Neutrophil (primary cell): ENCODE results near the gene FLYWCH1.

Source experiments
- H3K27ac ChIP-seq: fragments of 200-600 bp; sonication (generic); 2 replicates; pipeline ENCODE4 v1.5.1; 2016; ENCODE audit warnings: mild to moderate bottlenecking, moderate library complexity
- H3K27me3 ChIP-seq: fragments of 200-600 bp; sonication (generic); 2 replicates; pipeline ENCODE4 v1.6.0; 2016; ENCODE audit warnings: mild to moderate bottlenecking
- H3K36me3 ChIP-seq: fragments of 200-600 bp; sonication (generic); 2 replicates; pipeline ENCODE4 v1.5.1; 2017
- H3K4me1 ChIP-seq, 2 experiments: fragments of 200-600 bp in 1 of 2; sonication (generic) in 1 of 2; 1 replicate in 1 of 2; 2 replicates in 1 of 2; pipeline versions ENCODE4 v1.5.1 to v1.6.1; 2013 to 2016; ENCODE audit warnings: low read depth in 1 of 2, low read length in 1 of 2, mild to moderate bottlenecking in 1 of 2, moderate library complexity in 1 of 2; ENCODE audit not compliant: control insufficient read depth in 1 of 2, insufficient read depth in 1 of 2
- H3K4me3 ChIP-seq, 2 experiments: fragments of 200-600 bp in 1 of 2; sonication (generic) in 1 of 2; 1 replicate in 1 of 2; 2 replicates in 1 of 2; pipeline ENCODE4 v1.5.1; 2013 to 2016; ENCODE audit warnings: low read depth in 1 of 2, low read length in 1 of 2, mild to moderate bottlenecking in 1 of 2, moderate library complexity in 1 of 2
- H3K9me3 ChIP-seq: fragments of 200-600 bp; sonication (generic); 2 replicates; pipeline ENCODE4 v1.5.1; 2016
- CTCF ChIP-seq: fragments of 200-600 bp; sonication (generic); IDR thresholded peaks from 2 replicates; pipeline ENCODE4 v1.5.1; 2016; ENCODE audit warnings: antibody characterized with exemption

FLYWCH1 gene

GRCh38 chr16:3000540-3000939, 88.8 kb downstream of the FLYWCH1 start:
- H3K27me3 ChIP-seq = no peaks in the 10 kb centered on the region
- peaks cover 31% of the 10 kb centered on the region for H3K36me3 ChIP-seq
- peaks cover 11 to 12% of the 10 kb centered on the region in 2 experiments for H3K4me1 ChIP-seq
- H3K4me3 ChIP-seq = no peak overlapping the region
- no peak for TF ChIP-seq CTCF
- H3K9me3 ChIP-seq = no peaks in the 10 kb centered on the region
- H3K27ac ChIP-seq = no peak overlapping the region
